PFSK-1 (cell line): Measurements from ENCODE around the gene ZC3H13.

Source experiments
- FOXP2 ChIP-seq: optimal IDR thresholded peaks from 2 replicates; pipeline ENCODE3; 2011; ENCODE audit warnings: borderline replicate concordance, control low read depth, inconsistent platforms; ENCODE audit not compliant: insufficient read depth; ENCODE audit errors: extremely low read length, extremely low read depth
- POLR2AphosphoS5 ChIP-seq: IDR thresholded peaks from 2 replicates; pipeline ENCODE4 v1.6.1; 2012; ENCODE audit warnings: low read depth, mild to moderate bottlenecking, control low read depth, low read length, moderate library complexity
- REST ChIP-seq, 2 experiments: IDR thresholded peaks; 2 replicates each; pipeline versions ENCODE4 v1.6.1 to v1.8.0; 2011 to 2012; ENCODE audit warnings: low read depth in 2 of 2, low read length in 2 of 2, control low read depth in 1 of 2, inconsistent platforms in 1 of 2, mild to moderate bottlenecking in 1 of 2, moderate library complexity in 1 of 2; ENCODE audit not compliant: insufficient read depth in 1 of 2
- SIN3A ChIP-seq: IDR thresholded peaks from 2 replicates; pipeline ENCODE4 v1.6.1; 2012; ENCODE audit warnings: mild to moderate bottlenecking, low read length, moderate library complexity, borderline replicate concordance; ENCODE audit not compliant: insufficient read depth
- TAF1 ChIP-seq: IDR thresholded peaks from 2 replicates; pipeline ENCODE4 v1.6.1; 2012; ENCODE audit warnings: low read length, control low read depth, borderline replicate concordance; ENCODE audit not compliant: insufficient read depth

ZC3H13 gene

DNA sequence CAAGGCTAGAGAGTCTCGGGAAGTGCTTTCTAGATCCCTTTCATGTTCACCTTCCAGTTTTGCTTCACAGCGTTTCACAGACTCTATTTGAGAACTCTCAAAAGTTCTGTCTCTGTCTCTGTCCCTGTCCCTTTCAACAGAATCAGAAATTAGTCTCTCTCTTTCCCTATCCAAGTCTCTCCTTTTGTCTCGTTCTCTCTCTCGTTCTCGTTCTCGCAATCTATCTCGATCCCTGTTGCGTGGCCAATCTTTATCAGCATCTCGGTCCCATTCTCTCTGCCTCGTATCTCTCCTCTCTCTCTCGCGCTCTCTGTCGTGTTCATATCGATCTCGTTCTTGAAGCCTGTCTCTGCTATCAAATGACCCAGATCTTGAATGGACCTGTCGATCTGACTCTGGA is 85.0 kb downstream of the ZC3H13 start:
- no peak for TF ChIP-seq REST (IDR thresholded peaks at IDR 0.05; ENCODE audit: insufficient read depth in 1 of 2, low read depth in 2 of 2, low read length in 2 of 2)
- no peak for TF ChIP-seq POLR2AphosphoS5
- no peak for TF ChIP-seq FOXP2
- no peak for TF ChIP-seq TAF1
- TF ChIP-seq SIN3A = no peak

DNA sequence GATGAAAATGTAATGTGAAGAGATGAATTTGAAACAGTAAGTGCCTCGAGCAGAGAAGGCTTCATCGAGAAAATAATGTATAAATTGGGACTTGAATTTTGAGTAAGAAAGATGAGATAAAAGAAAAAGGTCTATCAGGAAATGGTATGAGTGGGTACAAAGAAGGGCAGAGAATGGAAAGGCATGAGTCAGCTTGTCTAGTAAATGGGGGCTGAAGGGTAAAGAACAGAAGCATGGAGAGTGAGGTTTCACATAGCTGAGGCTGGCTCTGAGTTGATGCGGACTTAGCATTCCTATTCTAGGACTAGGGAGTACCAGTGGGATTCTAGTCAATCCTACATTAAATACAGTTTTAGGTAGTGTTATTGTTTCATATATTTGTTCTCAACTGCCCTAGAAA is 85.8 kb downstream of the ZC3H13 start:
- TF ChIP-seq SIN3A = no peak
- TF ChIP-seq TAF1 = no peak
- no peak for TF ChIP-seq REST (IDR thresholded peaks at IDR 0.05; ENCODE audit: insufficient read depth in 1 of 2, low read depth in 2 of 2, low read length in 2 of 2)
- TF ChIP-seq POLR2AphosphoS5 = no peak
- TF ChIP-seq FOXP2 = no peak

DNA sequence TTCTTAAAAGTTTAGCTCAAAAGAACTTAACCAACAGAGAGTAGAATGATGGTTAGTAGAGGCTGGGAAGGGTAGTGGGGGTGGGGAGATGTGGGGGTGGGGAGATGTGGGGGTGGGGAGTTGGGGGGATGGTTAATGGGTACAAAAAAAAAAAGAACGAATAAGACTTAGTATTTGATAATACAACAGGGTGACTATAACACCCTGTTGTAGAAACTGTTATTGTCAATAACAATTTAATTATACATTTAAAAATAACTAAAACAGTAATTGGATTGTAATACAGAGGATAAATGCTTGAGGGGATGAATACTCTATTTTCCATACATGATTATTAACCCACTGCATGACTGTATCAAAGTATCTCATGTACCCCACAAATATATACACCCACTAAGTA is 91.1 kb downstream of the ZC3H13 start:
- TF ChIP-seq TAF1 (no peak), POLR2AphosphoS5 (no peak), REST (IDR thresholded peaks at IDR 0.05; ENCODE audit: insufficient read depth in 1 of 2, low read depth in 2 of 2, low read length in 2 of 2) (no peak), SIN3A (no peak), FOXP2 (no peak)

- no peak for TF ChIP-seq TAF1
- TF ChIP-seq REST (IDR thresholded peaks at IDR 0.05; ENCODE audit: insufficient read depth in 1 of 2, low read depth in 2 of 2, low read length in 2 of 2) = no peak
- TF ChIP-seq FOXP2 = no peak
- TF ChIP-seq POLR2AphosphoS5 = no peak
- TF ChIP-seq SIN3A = no peak
Measured at GRCh38 chr13:45954836-45955800, 97.4 kb downstream of the ZC3H13 start.
